Lower lobe of right lung (tissue), 2 donors: ENCODE results near the gene SH2D6. TPM values are rescaled to one million over a fixed set of nuclear protein-coding genes. Genes with fewer than 3 reads are reported as not detected.
"Not testable (repeated sequence)": the region's sequence is repeated elsewhere in the genome, so short reads cannot be mapped to it uniquely, and the experiment has no call there.

Experiments
- ATAC-seq, 2 donors: fragments of 200-7000 bp; cut with Tn5 transposase; one replicate each; pipeline ENCODE4 v1.9.1; 2020 to 2022; ENCODE audit warnings: mild to moderate bottlenecking in 2 of 2, moderate library complexity in 2 of 2
- DNase-seq: peaks from one replicate; pipeline ENCODE4 v3.0.0-alpha.2; 2020
- H3K27ac ChIP-seq: fragments of 200-600 bp; one replicate; pipeline ENCODE4 v1.8.0; 2022
- H3K27me3 ChIP-seq: fragments of 200-600 bp; one replicate; pipeline ENCODE4 v1.8.0; 2022; ENCODE audit warnings: low read depth
- H3K36me3 ChIP-seq: fragments of 200-600 bp; one replicate; pipeline ENCODE4 v1.8.0; 2022; ENCODE audit warnings: mild to moderate bottlenecking
- H3K4me1 ChIP-seq: fragments of 200-600 bp; one replicate; pipeline ENCODE4 v1.8.0; 2022
- H3K4me3 ChIP-seq: fragments of 200-600 bp; one replicate; pipeline ENCODE4 v1.8.0; 2022; ENCODE audit warnings: mild to moderate bottlenecking
- H3K9me3 ChIP-seq: fragments of 200-600 bp; one replicate; pipeline ENCODE4 v1.8.0; 2022
- intact Hi-C: fragments of 100-400 bp; cut with DNase I; formaldehyde crosslinking; loops from one replicate; pipeline ENCODE4 v1.11.0; 2022
- total RNA-seq: library from RNA; stranded (reverse); fragmentation: NEBNext Ultra II Directional; extraction: Animal tissue kit (Norgen Biotek cat#: 25700); gene quantifications from one replicate; pipeline ENCODE4 v1.2.1, GENCODE V29; 2021
- TF ChIP-seq, protein P1 (sequence below): fragments of 200-600 bp; IDR thresholded peaks from one replicate; pipeline ENCODE4 v1.8.0; 2022; ENCODE audit warnings: antibody characterized with exemption, mild to moderate bottlenecking
- donor health status: DM: no; HTN: yes; CAD: no; lungs with severe emphysema.

Gene SH2D6
- total RNA-seq, 1 donor from 2014 or later, result 0.97 TPM

DNA sequence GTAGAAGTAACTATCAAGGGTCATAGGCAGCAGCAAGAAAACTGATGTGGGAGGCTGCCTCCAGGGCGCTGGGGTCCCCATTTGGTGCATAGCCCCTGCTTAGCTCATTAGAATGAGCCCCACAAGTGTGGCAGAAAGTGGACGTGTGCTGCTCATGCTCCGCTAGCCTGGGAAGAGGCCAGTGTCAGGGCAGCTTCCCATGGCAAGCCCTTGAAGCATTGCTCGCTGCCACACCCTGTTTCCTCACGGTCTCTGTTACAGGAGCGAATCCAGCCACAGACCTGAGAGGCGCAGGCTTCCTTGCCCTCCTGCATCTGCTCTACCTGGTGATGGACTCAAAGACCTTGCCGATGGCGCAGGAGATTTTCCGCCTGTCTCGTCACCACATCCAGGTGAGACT is 41.4 kb upstream of the SH2D6 start:
- Histone ChIP-seq H3K9me3 (no peaks in the 10 kb centered on the region), H3K27me3 (no peaks in the 10 kb centered on the region), H3K36me3 (peaks cover 63% of the 10 kb centered on the region), H3K4me3 (no peak overlapping the region), H3K4me1 (no peaks in the 10 kb centered on the region), H3K27ac (no peak overlapping the region)
- intact Hi-C loops, result no loop called here
- no peak for ATAC-seq
- DNase-seq, result no peak
- TF ChIP-seq, protein P1, sequence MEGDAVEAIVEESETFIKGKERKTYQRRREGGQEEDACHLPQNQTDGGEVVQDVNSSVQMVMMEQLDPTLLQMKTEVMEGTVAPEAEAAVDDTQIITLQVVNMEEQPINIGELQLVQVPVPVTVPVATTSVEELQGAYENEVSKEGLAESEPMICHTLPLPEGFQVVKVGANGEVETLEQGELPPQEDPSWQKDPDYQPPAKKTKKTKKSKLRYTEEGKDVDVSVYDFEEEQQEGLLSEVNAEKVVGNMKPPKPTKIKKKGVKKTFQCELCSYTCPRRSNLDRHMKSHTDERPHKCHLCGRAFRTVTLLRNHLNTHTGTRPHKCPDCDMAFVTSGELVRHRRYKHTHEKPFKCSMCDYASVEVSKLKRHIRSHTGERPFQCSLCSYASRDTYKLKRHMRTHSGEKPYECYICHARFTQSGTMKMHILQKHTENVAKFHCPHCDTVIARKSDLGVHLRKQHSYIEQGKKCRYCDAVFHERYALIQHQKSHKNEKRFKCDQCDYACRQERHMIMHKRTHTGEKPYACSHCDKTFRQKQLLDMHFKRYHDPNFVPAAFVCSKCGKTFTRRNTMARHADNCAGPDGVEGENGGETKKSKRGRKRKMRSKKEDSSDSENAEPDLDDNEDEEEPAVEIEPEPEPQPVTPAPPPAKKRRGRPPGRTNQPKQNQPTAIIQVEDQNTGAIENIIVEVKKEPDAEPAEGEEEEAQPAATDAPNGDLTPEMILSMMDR, result no peak

DNA sequence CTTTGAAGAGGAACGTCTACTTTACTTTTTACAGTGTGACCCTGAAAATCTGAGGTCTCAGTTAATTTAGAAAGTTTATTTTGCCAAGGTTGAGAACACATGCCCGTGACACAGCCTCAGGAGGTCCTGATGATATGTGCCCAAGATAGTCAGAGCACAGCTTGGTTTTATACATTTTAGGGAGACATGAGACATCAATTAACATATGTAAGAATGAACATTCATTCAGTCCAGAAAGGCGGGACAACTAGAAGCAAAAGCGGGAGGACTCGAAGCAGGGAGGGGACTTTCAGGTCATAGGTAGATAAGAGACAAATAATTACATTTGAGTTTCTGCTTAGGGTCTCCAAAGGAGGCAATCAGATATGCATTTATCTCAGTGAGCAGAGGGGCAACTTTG is 40.3 kb upstream of the SH2D6 start:
- H3K4me3 ChIP-seq, result no peak overlapping the region
- peaks cover 63% of the 10 kb centered on the region for H3K36me3 ChIP-seq
- H3K27ac ChIP-seq, result no peak overlapping the region
- H3K4me1 ChIP-seq, result no peaks in the 10 kb centered on the region
- ATAC-seq (no peak), DNase-seq (no peak)
- intact Hi-C loops, result no loop called here
- no peaks in the 10 kb centered on the region for H3K9me3 ChIP-seq
- no peaks in the 10 kb centered on the region for H3K27me3 ChIP-seq
- TF ChIP-seq, protein P1, result no peak

DNA sequence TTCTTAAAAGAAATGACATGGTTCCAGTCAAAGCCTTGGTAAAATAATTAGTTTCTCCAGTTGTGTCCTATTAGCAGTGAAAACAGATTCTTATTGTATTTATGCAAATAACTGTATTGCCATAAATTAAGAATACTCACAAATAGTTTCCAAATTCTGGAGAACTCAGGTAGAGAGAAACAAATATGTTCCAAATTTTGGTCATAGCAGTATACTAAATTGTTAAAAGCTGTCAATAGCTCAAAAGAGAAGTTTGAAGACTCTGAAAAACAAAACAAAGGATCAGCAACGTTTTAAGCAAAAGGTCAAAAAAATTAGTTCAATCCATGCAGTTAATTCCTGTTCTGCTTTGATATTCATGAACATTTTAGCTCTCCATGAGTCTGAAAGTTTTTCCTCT is 38.5 kb upstream of the SH2D6 start:
- DNase-seq (no peak), ATAC-seq (no peak)
- TF ChIP-seq, protein P1, result no peak
- H3K9me3 ChIP-seq, result no peaks in the 10 kb centered on the region
- no peak overlapping the region for H3K27ac ChIP-seq
- peaks cover 73% of the 10 kb centered on the region for H3K36me3 ChIP-seq
- intact Hi-C loops, result no loop called here
- H3K4me3 ChIP-seq, result no peak overlapping the region
- H3K4me1 ChIP-seq, result no peaks in the 10 kb centered on the region
- no peaks in the 10 kb centered on the region for H3K27me3 ChIP-seq

DNA sequence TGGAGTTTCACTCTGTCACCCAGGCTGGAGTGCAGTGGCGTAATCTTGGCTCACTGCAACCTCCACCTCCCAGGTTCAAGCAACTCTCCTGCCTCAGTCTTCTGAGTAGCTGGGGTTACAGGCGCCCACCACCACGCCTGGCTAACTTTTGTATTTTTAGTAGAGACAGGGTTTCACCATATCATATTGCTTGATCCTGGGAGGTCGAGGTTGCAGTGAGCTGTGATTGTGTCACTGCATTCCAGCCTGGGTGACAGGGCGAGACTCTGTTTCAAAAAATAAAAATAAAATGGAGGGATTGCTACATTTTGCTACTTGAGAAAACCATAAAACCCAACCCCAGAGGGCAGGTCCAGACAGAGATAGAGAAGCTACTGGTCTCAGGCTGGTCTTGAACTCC is 35.4 kb upstream of the SH2D6 start:
- H3K4me3 ChIP-seq, intact Hi-C loops, H3K9me3 ChIP-seq, DNase-seq, ATAC-seq, H3K27ac ChIP-seq, H3K4me1 ChIP-seq, H3K27me3 ChIP-seq: not testable (repeated sequence)
- H3K36me3 ChIP-seq, result peaks cover 82% of the 10 kb centered on the region

DNA sequence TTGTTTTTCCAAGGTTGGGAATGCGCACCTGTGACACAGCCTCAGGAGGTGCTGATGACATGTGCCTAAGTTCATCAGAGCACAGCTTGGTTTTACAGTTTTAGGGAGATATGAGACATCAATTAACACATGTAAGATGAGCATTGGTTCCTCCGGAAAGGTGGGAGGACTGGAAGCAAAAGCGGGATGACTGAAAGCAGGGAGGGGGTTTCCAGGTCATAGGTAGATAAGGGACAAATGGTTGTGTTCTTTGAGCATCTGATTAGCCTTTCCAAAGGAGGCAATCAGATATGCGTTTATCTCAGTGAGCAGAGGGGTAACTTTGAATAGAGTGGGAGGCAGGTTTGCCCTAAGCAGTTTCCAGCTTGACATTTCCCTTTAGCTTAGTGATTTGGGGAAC is 34.7 kb upstream of the SH2D6 start:
- intact Hi-C loops, result no loop called here
- no peak for DNase-seq
- no peaks in the 10 kb centered on the region for H3K9me3 ChIP-seq
- peaks cover 82% of the 10 kb centered on the region for H3K36me3 ChIP-seq
- H3K4me3 ChIP-seq, result no peak overlapping the region
- ATAC-seq, result no peak
- no peaks in the 10 kb centered on the region for H3K27me3 ChIP-seq
- H3K27ac ChIP-seq, result no peak overlapping the region
- TF ChIP-seq, protein P1, result no peak
- no peaks in the 10 kb centered on the region for H3K4me1 ChIP-seq

DNA sequence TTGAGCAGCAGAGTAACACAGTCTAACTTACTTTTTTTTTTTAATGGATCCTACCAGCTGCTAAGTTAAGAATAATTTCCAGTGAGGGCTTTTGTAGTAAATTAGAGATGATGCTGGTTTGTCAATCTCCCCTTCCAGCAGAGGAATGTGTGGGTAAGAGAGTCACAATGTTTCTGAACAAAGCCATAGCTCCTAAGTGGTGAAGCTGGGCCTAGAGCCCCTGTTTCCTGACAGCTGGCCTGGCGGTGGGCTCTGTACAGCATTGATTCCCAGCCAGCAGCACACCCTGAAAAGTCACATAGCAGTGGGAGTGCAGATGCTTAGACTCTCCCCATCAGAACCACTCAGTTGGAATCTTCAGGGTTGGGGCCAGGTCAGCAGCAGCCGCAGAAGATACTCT is 32.8 kb upstream of the SH2D6 start:
- ATAC-seq, result no peak
- H3K9me3 ChIP-seq, result no peaks in the 10 kb centered on the region
- intact Hi-C loops, result no loop called here
- no peak for DNase-seq
- TF ChIP-seq, protein P1, result no peak
- no peak overlapping the region for H3K27ac ChIP-seq
- no peaks in the 10 kb centered on the region for H3K27me3 ChIP-seq
- peaks cover 82% of the 10 kb centered on the region for H3K36me3 ChIP-seq
- H3K4me1 ChIP-seq, result no peaks in the 10 kb centered on the region
- no peak overlapping the region for H3K4me3 ChIP-seq
